SW 1271 (cell line): Measurements from ENCODE around the gene RAB11FIP4.

Source experiments
- DNase-seq, 2 experiments: peaks; one replicate each; lab custom pipeline; 2025; lab: John Stamatoyannopoulos, UW

RAB11FIP4 gene

DNA sequence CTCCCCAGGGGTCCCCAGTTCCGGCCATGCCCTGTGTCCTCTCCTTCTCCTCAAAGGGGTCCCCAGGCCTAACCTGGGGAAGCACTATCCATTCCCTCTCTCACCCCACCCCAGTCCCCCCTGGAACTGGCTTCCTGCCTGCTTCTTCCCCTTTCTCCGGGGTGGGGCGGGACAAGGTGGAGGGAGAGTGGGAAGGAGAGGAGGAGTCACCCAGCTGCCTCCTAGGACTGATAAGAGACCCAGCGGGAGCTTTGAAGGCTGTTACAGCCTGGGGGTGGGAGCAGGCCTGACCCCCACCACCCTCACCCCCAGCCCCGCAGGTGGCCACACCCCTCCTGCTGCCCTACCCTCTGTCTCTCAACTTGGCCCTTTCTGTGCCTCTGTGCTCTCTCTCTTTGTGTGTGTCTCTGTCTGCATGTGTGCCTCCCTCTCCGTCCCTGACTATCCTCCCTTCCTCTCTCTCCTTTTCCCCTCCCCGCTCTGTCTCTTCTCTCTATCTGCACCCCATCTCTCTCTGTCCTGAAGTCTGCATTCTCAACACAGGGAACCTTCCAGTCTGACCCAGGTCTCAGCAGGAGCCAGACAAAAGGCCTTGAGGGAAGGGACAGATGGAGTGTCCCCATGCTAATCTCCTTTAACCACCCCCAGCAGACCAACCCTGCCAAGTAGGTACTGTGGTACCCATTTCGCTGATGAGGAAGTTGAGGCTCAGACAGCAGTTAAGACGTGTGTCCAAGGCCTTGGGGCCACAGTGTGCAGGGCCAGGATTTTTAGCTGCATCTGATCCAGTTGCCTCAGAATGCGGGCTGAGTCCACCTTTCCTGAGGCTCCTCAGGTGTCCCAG lies 66.1 kb downstream of the RAB11FIP4 start:
- no peak for DNase-seq

DNA sequence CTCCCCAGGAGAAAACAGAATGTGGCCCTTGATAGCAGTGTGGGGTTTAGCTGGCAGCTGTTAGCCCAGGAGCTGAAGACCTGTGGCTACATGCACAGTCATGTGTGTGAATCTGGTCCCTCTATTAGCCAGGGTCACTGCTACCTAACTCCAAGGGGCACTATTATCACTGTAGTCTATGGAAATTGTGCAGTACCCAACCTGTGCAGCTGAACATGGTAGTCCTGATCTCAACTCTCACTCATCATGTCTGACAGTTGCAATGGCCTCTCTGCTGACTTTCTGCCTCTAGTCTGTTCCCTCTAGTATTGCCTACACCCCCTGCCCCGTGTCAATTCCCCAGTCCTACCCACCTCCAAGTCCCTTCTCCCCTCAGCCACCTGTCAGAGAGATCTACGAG lies 67.4 kb downstream of the RAB11FIP4 start:
- DNase-seq = no peak

DNA sequence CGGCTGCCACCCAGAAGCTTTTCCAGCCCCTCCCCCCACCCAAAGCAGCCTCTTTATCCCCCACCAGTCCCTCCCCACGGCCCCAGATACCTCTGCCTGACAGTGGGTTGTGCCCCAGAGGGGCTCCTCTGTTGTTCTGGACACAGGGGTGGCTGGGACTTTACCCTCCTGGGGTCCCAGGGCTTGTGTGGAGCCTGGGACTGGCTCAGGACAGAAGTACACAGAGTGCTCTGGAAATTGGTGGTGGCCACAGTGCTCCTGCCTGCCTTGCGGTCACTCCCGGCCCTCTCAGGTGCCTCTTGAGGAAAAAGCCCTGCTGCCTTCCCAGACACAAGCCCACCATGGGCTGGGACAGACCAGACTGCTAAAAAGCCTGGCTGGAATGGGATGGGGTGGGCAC lies 68.2 kb downstream of the RAB11FIP4 start:
- DNase-seq = no peak

DNA sequence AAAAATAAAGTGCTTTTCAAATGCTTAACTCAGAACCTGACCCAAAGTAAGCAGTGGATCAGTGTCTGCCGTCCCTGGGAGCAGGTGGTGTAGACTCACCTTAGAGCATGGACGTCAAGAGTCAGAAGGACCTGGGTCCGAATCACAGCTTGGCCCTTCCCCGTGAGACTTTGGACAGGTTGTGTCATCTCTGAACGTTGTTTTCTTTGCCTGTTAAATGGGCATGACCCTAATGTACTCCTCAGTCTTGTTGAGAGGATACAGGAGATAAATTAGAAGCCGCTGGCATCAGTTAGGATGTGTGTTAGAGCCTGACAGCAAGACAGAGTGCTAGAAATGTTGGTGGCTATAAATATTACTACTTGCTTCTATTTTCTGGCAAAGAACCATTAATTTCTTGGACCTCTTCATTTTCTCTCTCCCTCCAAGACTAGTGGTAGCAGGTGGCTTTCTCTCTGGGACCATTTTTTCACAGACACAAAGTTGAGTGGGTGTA lies 68.8 kb downstream of the RAB11FIP4 start:
- DNase-seq = no peak

DNA sequence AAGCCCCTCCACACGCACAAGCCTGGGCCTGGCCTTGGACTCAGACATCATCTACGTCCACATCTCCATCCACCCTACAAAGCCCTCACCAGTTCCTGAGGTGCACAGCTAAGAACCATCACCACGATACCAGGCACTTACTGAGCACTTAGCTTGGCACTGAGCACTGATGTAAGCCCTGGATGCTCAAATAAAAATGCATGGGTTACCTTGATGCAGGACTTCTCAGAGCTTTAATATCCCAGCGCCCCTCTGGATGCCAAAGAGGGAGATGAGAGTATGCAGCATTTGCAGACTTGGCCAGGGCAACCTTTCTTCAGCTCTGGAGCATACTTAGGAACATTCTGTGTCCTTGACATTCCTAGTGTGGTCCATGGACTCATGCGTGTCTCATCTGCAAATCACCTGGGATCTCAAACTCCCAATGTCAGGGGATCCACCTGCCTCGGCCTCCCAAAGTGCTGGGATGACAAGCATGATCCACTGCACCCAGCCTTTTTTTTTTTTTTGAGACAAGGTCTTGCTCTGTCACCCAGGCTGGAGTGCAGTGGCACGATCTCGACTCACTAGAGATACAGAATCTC lies 69.8 kb downstream of the RAB11FIP4 start:
- DNase-seq = no peak

DNA sequence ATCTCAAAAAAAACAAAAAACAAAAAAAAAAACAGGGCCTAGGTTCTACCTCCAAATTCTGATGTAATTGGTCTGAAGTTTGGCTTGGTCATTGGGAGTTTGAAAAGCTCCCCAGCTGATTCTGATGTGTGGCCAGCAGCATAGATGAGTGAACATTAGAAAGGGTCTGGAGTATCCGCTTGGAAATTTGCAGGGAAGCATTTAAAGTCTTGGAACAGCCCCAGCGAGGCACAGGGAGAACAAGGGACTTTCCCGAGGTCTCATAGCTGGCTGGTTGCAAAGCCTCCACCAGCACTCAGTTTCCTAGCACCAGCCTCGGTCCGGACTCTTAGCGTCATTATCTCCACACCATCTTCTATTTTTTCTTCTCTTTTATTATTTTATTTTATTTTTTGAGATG lies 70.8 kb downstream of the RAB11FIP4 start:
- DNase-seq = no peak

DNA sequence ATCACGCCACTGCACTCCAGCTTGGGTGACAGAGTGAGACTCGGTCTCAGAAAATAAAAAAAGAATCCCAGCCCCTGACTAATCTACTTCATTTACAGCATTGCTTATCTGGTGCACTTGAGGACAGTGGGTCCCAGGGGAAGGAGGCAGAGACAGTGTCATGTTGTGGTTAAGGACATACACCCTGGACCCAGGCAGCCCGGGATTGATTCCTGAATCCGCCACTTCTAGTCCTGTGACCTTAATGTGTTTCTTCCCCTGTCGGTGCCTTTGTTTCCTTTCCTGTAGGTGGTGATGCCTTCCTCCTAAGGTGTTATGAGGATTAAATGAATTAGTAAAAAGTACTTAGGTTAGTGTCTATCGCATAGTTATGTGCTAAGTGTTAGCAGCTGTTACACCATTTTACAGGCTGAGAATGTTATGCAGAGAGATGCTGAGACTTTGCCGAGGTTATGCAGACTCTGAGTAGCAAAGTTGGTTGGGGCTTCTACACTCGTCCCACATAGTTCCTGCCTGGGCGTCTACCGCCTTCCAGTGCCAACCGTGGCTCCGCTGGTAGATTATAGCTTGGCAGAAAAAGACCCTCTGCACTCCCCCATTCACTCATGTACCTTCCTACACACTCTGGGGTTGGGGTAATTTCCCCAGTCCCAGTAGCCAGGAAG lies 74.8 kb downstream of the RAB11FIP4 start:
- DNase-seq = no peak

DNA sequence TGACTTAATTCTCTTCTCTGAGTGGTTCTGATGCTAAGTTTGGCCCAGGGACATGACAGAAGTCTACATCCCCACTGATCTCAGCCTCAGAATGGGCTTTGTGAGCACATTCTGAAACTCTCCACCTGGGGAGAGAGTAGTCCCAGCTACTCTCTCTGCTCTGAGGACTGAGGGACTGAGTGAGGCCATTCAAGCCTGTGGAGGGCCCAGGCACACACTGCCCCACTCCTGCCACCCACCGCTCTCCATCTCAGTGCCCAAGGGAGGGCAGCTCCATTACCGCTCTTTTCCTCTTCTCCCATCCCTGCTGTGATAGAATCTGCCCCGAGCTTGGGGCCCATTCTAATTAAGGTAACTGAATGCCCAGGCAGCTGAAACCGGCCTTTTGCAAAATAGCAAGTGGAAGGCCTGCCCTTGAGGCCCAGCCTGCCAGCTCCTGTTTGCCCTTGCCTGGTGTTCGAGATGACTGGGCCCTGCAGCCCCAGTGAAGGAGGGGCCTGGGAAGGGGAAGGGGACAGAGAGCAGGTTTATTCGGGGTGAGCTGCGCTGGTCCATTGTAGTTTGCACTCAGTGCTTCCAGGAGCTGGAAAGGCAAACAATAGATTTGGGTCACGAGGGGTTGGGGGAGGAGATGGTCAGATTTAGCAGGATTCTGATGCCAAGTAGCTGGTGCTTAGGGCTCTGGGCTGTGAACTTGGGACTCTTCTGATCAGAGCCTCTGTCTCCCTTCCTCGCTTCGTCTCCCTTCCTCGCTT lies 76.2 kb downstream of the RAB11FIP4 start:
- no peak for DNase-seq

DNA sequence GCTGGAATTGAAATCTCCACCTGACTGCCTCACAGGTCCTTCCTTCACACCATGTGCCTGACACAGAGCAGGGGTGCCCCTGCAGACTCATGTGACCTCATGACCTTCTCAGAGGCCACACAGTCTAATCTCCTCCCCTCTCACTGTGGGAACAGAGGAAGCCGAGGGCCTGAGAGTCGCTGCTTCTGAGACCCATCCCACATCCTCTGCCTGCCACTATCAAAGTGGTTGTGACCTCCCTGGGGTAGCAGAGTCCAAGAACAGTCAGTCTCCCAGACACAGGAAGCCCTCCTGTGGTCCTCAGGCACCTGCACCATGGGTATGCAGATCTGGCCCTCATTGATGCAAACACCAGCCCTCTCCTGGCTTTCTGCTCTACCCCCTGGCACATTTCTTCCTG lies 78.5 kb downstream of the RAB11FIP4 start:
- DNase-seq = no peak

DNA sequence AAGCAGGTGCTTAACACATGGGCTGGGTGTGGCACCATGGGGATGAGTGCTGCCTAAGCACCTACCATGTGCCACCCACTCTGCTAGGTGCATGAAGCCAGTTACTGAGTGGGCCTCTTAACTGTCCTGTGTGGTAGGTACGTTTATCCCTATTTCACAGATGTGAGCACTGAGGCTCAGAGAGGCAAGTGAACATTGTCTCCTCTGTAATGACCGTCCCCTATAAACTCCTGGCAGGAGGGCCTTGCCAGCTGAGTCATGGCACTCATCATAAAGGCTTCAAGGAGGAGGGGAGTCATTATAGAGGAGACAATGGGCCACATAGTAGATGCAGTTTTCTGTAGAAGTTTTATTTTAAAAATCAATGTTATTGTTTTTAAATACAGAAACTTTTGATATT lies 79.1 kb downstream of the RAB11FIP4 start:
- DNase-seq = no peak

DNA sequence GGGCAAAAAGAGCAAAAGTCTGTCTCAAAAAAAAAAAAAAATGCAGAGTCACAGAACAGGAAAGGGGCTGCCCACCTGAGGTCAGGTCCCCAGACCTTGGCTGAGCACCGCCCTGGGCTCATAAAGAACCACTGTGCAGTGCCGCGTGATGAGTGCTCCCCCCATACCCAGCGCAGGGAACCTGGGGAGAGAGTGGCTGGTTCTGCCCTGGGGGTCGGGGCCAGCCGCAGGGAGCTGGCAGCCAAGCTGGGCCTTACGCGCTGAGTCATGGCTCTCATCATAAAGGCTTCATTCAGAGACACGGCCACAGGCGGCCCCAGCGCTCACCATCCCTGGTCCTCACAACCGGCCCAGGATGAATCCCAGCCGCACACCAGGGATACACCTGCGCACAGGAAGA lies 80.7 kb downstream of the RAB11FIP4 start:
- DNase-seq = no peak

DNA sequence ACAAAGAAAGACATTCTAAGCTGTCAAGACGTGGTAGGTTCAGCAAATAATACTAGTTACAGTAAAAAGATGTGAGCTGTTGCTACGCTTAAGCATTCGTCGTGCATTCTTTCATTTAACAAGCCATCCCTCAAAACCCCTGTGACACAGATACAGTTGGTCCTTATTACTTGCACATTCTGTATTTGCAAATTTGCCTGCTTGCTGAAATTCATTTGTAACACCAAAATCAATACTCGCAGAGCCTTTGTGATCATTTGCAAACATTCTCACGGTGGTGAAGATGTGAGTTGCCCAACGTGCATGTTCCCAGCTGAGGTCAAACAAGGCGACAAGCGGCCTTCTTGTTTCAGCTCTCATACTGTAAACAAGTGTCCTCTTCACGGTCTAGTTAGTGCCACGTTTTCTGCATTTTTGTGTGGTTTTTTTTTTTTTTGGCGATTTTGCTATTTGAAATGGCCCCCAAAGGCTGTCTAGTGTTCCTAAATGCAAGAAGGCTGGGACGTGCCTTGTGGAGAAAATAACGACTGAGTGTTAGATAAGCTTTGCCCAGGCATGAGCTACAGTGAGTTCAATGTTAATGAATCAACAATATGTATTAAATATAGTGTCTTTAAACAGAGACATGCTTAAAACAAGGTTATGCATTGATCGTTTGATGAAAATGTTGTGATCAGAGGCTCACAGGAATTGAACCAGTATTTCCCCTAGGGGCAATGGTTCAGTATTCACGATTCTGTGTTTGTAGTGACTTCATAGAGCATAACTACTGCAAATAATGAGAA lies 84.1 kb downstream of the RAB11FIP4 start:
- no peak for DNase-seq

DNA sequence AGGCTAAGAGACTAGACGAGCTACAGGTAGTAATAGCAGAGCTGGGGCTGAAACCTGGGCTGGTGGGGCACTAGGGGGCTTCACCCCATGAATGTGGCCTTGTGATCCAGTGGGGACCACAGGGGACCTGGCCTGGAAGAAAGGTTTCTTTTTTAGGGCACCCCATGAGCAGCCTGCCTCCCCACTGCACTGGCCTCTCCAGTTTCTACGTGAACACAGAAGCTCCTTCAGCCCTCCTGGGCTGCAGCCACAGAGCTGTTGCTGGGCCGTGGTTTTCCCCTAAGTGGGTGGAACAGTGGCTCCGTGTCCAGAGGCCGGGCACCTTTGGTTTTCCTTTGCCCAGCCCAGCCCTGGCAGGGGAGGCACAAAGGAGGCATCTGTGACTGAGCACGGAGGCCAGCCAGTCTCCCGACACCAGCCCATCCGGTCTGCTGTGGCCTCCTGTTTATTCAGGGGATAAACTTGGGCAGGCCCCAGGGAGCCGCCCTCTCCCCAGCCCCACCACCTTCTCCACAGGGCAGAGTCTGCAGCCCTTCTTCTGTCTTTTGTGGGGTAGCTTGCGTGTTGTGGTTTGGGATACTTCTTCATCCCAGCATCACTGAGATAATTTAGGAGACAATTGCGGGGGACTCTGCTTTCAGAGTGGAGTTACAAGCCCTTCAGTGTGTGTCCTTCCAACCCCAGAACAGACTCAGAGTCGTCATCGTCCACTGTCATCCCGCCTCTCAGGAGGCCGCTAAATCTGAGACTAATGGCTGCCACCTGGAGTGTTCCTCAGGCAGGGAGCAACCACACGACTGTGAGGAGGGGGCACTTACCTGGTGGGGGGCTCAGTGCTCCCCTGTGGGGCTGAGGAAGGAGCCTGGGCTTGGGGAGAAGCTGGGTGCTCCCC lies 85.3 kb downstream of the RAB11FIP4 start:
- no peak for DNase-seq

DNA sequence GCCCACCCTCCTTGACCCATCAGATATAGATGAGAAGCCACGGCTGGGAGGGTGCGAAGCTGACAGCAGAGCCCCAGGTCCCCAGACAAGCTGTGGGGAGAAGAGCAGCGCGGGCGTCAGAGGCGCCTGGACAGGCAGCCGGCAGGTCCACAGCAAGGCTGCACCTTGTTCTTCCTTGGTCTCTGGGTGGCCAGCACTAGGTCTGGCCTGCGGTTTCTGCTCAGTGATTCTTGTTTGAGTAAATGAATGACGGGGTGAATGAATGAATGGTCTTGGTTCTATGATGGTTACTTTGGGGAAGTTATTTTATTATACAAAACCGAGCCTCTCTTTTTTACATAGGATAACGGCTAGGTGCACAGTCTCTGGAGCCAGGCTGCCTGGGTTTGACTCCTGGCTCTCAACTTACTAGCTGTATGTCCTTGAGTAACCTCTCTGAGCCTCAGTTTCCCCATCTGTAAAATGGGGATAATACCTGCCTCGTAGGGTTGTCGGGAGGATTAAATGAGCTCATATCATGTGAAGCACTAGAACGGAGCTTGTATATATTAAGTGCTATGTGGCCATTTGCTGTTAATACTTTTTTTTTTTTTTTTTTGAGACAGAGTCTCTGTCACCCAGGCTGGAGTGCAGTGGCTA lies 86.1 kb downstream of the RAB11FIP4 start:
- no peak for DNase-seq

DNA sequence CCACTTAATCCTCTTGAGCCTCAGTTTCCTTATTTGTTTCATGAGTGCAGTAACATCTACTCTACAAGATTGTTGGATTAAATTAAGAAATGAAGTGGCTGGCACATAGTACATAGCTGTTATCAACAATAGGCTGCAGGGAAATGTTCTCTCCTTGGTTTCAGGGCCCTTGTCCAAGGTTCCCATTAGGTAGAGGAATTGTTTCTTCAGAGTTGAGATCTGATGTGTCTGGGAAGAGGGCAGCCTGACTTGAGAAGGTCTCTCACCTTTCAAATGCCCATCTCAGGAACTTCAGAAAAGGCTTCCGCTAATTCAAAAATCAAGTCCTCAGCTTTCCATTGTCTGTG lies 87.6 kb downstream of the RAB11FIP4 start:
- no peak for DNase-seq

DNA sequence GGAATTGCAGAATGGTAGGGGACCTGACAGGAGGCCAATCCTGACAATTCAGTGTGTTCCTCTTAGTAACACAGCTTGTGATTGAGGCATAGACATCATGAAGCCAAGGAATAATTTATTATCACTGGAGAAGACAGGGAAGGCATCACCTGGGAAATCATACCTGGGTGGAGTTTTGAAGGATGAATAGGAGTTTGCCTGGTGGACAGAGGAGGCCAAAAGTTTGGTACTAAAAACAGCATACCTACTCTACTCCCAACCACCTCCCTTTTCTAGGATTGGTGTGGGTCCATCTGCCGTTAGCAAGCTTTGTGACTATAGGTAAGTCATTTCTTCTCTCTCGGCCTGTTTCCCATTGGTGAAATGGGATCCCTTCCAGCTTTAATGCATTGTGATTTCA lies 88.0 kb downstream of the RAB11FIP4 start:
- no peak for DNase-seq

DNA sequence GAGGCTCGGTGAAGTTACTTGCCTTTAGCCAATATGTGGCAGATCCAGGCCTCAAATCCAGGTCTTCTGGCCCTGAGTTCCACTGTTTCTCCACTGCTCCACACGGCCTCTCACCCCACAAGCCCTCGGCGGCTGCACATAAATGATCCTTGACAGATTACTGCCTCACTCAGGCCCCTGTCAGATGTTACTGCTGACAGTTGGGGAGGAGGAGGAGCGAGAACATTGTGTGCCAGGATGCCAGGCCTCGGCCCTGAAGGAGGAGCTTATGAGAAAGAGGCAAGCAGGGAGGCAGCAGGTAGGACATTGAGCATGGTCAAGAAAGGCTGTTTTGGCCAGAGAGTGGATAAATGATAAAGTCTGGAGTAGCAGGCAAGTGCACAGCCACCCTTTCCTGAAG lies 88.6 kb downstream of the RAB11FIP4 start:
- DNase-seq = no peak

DNA sequence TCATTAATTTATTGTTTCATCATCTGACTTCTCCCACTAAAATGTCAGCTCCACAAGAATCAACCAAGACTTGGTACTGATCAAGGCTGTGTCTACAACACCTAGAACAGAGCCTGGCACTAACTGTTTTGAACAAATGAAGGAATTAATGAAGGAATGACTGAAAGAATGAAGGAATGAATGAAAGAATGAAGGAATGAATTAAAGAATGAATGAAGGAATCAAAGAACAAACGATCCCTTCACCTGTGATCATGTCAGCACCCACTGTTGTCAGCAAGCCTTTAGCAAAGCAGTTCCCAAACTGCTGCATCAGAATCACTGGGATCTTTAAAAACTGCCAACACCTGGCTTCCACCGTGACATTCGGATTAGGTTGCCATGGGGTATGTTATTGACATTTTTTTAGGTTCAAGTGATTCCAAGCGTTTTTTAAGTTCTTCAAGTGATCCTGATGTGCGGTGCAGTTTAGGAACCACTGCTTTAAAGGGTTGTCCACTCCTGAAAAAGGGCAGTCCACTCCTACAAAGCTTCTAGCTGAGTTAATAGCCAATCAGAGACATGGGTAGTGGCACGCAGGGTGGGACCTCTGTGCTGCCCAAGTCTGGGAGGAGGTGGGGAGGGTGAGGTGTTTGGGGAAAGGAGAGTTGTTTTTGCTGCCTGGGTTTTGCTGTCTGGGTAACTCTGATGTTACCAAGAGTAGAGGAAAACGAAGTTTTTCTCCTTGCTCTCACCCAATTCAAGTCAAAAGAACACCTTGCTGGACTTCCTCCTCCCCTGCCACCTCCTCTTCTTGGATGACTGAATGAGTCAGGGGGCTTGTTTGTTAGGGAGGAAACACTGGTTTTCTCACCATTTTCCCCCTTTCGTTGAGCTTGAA lies 89.7 kb downstream of the RAB11FIP4 start:
- DNase-seq = no peak

DNA sequence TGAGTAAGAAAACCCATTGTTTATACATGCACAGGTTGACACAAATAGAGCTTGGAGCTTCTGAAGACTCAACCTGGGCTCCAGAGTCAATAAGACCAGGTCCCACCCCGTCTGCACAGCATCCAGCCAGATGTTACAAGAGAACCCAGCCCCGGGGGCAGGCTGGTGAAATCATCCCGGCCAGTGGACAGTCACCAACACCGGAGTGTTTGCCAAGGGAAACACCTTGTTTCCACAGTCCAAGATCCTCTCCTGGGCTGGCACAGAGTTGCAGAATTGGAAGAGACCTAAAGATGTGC lies 90.3 kb downstream of the RAB11FIP4 start:
- DNase-seq = no peak
